Testis (tissue), 3 donors: Measurements from ENCODE around the gene AKIRIN2. TPM values are rescaled to one million over a fixed set of nuclear protein-coding genes. Genes with fewer than 3 reads are reported as not detected.

Experiments used
- DNase-seq: peaks from one replicate; pipeline ENCODE4 v3.0.0-alpha.2; 2019
- H3K27ac ChIP-seq, 2 donors: fragments of 200-600 bp; sonication (generic); one replicate each; pipeline ENCODE4 v1.5.1; 2019
- H3K27me3 ChIP-seq: fragments of 200-600 bp; sonication (generic); one replicate; pipeline ENCODE4 v1.5.1; 2019
- H3K36me3 ChIP-seq: fragments of 200-600 bp; sonication (generic); one replicate; pipeline ENCODE4 v1.5.1; 2017; ENCODE audit warnings: low read depth; ENCODE audit errors: missing control alignments
- H3K4me1 ChIP-seq: fragments of 200-600 bp; sonication (generic); one replicate; pipeline ENCODE4 v1.5.1; 2019
- H3K4me3 ChIP-seq, 2 donors: fragments of 200-600 bp; sonication (generic); one replicate each; pipeline ENCODE4 v1.5.1; 2017 to 2019
- H3K9me3 ChIP-seq: fragments of 200-600 bp; sonication (generic); one replicate; pipeline ENCODE4 v1.5.1; 2017
- CTCF ChIP-seq, 3 experiments: fragments of 450-650 bp in 2 of 3; fragments of 200-600 bp in 1 of 3; sonication (generic) in 1 of 3; IDR thresholded peaks; one replicate each; pipeline ENCODE4 v1.5.1; 2016 to 2019; ENCODE audit warnings: antibody characterized with exemption in 3 of 3, mild to moderate bottlenecking in 2 of 3, moderate library complexity in 1 of 3
- POLR2A ChIP-seq: fragments of 450-650 bp; IDR thresholded peaks from one replicate; pipeline ENCODE4 v1.6.1; 2017; ENCODE audit warnings: antibody characterized with exemption, mild to moderate bottlenecking, moderate library complexity
- WGBS, 2 donors: methylation state at CpG; one replicate each; pipeline ENCODE4 v1.1.5; 2018; 5-methylcytosine and 5-hydroxymethylcytosine counted together
- intact Hi-C: fragments of 100-400 bp; cut with DNase I; formaldehyde crosslinking; loops from one replicate; pipeline ENCODE4 v1.15.1; 2023; ENCODE audit warnings: low total_unique reads
- polyA plus RNA-seq: library from polyadenylated mRNA; stranded (reverse); fragments of 350-450 nt; fragmentation: Illumina TruSeq; extraction: RNeasy Lipid Tissue Mini Kit (QIAGEN cat#74804); gene quantifications from one replicate; pipeline ENCODE4 v1.2.3, GENCODE V29; 2014; ENCODE audit warnings: low read depth, low replicate concordance; ENCODE audit not compliant: insufficient read depth
- total RNA-seq, 2 donors: library from RNA; depleted of rRNA; stranded (reverse); fragments of >200 nt; gene quantifications; one replicate each; pipeline ENCODE4 v1.2.3, GENCODE V29; 2016

Gene AKIRIN2
- total and polyA plus RNA-seq, 3 donors from 2014 or later, result 65.2 to 73.5 (median 72.5) TPM

- intact Hi-C loops, result no loop called here
- H3K9me3 ChIP-seq, result no peaks in the 10 kb centered on the region
- no peaks in the 10 kb centered on the region for H3K36me3 ChIP-seq
- WGBS, 2 donors, result 100% methylated on average over 1 of the region's 1 CpG
- H3K27ac ChIP-seq, result no peak overlapping the region
- H3K4me3 ChIP-seq, result no peak overlapping the region
- no peaks in the 10 kb centered on the region for H3K27me3 ChIP-seq
- TF ChIP-seq CTCF (IDR thresholded peaks at IDR 0.05), result no peak
- TF ChIP-seq POLR2A, result no peak
- DNase-seq, result no peak
- H3K4me1 ChIP-seq, result no peaks in the 10 kb centered on the region
Observed at GRCh38 chr6:87637106-87637505, 64.9 kb downstream of the AKIRIN2 start.

DNA sequence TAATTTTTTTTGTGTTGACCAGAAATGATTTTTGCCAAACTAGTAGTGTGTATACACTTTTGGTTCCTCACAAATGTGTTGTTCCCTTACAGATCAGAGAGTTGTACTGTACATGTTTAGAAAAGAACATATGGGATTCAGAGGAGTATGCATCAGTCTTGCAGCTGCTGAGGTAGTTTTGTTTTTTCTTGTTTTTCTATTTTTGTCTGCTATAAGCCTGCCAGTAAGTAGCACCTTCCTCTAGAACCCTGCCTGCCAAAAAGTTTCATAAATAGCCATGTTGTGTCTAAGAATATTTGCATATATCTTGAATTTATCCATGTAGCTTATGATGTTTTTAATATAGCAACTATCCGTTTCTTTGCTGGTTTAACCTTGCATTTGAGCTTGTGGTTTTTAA, 65.7 kb downstream of the AKIRIN2 start:
- Histone ChIP-seq H3K9me3 (no peaks in the 10 kb centered on the region), H3K27ac (no peak overlapping the region), H3K27me3 (no peaks in the 10 kb centered on the region), H3K4me1 (no peaks in the 10 kb centered on the region), H3K36me3 (no peaks in the 10 kb centered on the region), H3K4me3 (no peak overlapping the region)
- TF ChIP-seq POLR2A (no peak), CTCF (IDR thresholded peaks at IDR 0.05) (no peak)
- intact Hi-C loops, result no loop called here
- no peak for DNase-seq
- 69 to 89% methylated on average over 1 of the region's 1 CpG for WGBS, 2 donors

- intact Hi-C loops, result no loop called here
- H3K4me1 ChIP-seq, result peaks cover 9% of the 10 kb centered on the region
- H3K27me3 ChIP-seq, result no peaks in the 10 kb centered on the region
- H3K27ac ChIP-seq, result no peak overlapping the region
- WGBS, 2 donors, result 80% methylated on average over 3 of the region's 3 CpGs
- no peak overlapping the region for H3K4me3 ChIP-seq
- TF ChIP-seq CTCF (IDR thresholded peaks at IDR 0.05) (no peak), POLR2A (no peak)
- H3K36me3 ChIP-seq, result no peaks in the 10 kb centered on the region
- H3K9me3 ChIP-seq, result no peaks in the 10 kb centered on the region
- no peak for DNase-seq
Observed at GRCh38 chr6:87633851-87634250, 68.2 kb downstream of the AKIRIN2 start.

GRCh38 chr6:87630746-87631145, 71.3 kb downstream of the AKIRIN2 start:
- Histone ChIP-seq H3K4me3 (no peak overlapping the region), H3K9me3 (no peaks in the 10 kb centered on the region), H3K36me3 (no peaks in the 10 kb centered on the region), H3K27ac (no peak overlapping the region), H3K4me1 (peaks cover 9% of the 10 kb centered on the region), H3K27me3 (no peaks in the 10 kb centered on the region)
- intact Hi-C loops, result no loop called here
- TF ChIP-seq POLR2A, result no peak
- no peak for TF ChIP-seq CTCF (IDR thresholded peaks at IDR 0.05)
- WGBS, 2 donors, result 89 to 94% methylated on average over 1 of the region's 1 CpG
- no peak for DNase-seq

DNA sequence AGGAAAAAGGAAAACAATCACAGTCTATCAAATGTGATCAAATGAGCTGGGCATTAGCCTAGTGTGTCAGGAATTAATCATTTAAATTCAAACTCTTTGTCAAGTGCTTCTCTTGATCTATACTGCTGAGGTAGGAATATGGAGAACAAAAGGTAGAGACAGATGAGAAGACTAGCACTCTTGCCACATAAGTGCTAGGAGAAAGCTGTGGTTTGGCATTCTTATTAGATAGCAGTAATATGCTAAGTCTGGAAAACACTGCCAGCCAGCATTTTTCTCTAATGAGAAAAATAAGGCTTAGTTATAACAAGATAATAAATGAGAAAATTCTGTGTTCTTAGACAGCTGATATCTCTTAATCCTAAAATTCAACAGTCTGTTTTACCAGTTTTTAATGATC, 73.2 kb downstream of the AKIRIN2 start:
- no peaks in the 10 kb centered on the region for H3K9me3 ChIP-seq
- intact Hi-C loops, result no loop called here
- peak overlapping the region in 1 of 2 donors; percentile 2 for H3K27ac ChIP-seq
- TF ChIP-seq POLR2A (no peak), CTCF (IDR thresholded peaks at IDR 0.05) (no peak)
- DNase-seq, result no peak
- no peaks in the 10 kb centered on the region for H3K36me3 ChIP-seq
- no peak overlapping the region for H3K4me3 ChIP-seq
- peaks cover 9% of the 10 kb centered on the region for H3K4me1 ChIP-seq
- H3K27me3 ChIP-seq, result no peaks in the 10 kb centered on the region
